ENCODE results near the gene ZNF487.
"Not testable (repeated sequence)": the region's sequence is repeated elsewhere in the genome, so short reads cannot be mapped to it uniquely, and the experiment has no call there.

Gene ZNF487

DNA sequence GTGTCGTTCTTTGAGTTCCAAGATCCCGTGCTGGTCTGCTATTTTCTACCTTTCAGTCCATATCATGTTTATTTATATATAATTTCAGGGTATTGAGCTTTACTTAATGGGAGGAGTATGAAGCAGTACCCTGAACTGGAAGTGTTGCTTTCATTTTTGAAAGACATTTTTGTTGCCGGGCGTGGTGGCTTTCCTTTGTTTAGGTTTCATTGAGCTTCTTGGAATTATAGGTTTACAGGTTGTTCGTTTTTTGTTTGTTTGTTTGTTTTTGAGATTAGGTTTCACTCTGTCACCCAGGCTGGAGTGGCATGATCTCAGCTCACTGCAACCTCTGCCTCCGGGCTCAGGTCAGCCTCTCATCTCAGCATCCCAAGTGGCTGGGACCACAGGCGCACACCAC, 7.4 kb downstream of the ZNF487 start:
- DNase-seq = no peak

DNA sequence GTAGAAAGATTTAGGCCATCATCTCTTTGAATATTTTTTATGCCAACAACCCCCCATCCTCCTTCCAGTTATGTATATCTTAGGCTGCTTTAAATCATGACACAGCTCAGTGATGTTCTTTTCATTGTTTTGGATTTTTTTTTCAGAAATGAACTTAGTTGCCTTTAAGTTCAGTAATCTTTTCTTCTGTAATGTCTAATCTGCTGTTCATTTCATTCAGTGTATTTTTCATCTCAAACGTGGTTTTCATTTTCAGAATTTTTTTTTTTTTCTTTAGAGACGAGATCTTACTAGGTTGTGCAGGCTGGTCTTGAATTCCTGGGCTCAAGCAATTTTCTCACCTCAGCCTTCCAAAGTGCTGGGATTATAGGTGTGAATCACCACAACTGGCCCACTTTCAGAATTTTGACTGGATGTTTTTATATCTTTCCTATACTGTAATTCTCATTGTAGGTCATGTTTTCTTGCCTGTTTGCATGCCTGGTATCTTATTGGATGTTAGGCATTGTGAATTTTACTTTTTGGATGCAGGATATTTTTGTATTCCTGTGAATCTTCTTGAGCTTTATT, 8.1 kb downstream of the ZNF487 start:
- DNase-seq = no peak

DNA sequence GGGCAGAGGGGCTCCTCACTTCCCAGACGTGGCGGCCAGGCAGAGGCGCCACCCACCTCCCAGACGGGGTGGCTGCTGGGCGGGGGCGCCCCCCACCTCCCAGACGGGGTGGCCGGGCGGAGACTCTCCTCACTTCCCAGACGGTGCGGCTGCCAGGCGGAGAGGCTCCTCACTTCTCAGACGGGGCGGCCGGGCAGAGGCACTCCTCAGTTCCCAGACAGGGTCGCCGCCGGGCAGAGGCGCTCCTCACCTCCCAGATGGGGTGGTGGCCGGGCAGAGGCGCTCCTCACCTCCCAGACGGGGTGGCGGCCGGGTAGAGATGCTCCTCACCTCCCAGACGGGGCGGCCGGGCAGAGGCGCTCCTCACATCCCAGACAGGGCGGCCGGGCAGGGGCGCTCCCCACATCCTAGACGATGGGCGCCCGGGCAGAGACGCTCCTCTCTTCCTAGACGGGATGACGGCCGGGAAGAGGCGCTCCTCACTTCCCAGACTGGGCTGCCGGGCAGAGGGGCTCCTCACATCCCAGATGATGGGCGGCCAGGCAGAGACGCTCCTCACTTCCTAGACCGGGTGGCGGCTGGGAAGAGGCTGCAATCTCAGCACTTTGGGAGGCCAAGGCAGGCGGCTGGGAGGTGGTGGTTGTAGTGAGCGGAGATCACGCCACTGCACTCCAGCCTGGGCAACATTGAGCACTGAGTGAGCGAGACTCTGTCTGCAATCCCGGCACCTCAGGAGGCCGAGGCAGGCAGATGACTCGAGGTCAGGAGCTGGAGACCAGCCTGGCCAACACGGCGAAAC, 9.5 kb downstream of the ZNF487 start:
- not testable (repeated sequence) for DNase-seq

DNA sequence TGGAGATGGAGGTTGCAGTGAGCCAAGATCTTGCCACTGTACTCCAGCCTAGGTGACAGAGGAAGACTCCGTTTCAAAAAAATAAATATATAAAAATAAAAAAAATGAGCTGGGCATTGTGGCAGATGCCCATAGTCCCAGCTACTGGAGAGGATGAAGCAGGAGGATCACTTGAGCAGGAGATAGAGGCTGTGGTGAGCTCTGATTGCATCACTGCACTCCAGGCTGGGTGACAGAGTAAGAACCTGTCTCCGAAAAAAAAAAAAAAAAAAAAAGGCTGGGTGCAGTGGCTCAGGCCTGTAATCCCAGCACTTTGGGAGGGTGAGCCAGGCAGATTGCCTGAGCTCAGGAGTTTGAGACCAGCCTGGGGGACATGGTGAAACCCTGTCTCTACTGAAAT, 11.8 kb downstream of the ZNF487 start:
- no peak for DNase-seq

DNA sequence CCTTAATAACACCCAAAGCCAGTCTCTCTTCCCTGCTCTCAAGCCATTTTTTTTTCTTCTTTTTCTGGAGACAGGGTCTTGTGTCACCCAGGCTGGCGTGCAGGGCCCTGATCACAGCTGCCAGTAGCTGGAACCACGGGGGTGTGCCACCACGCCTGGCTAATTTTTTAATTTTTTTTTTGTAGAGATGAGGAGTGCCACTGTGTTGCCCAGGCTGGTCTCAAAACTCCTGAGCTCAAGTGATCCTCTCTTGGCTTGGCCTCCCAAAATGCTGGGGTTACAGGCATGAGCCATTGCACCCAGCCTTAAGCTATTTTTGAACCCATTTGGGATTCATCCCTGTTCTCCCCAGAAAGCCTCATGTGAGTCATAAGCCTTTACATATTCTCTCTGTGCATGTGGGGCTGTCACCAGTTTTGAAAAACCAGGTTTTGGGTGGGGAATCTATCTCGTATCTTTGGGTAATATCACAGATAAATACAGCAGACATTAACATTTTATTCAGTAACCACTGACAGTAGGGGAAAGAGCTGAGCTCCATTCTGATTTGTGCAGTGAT, 15.5 kb downstream of the ZNF487 start:
- no peak for DNase-seq

DNA sequence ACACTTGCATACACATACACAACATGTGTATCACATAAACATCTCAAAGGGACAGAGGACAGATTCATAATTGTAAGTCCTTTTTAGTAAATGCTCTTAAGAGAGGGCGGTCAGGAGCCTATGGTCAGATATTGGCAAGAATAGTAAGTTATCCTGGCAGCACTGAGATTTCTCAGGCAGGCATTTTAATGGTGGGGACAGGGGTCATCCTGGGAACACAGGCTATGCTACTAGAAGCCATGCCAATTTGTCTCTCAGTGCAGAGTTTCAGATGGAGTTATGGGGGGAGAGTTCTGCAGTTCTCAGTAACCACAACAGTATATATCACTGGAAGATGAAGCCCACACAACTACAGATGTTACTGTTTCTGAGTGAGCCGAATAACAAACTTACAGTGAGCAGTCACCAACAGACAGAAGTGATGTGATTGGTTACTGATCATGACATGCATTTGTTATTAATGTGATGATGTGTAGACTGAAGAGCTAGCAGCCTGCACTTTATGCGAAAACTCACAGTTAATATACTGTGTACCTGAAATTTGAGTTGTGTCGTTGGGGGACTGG, 16.4 kb downstream of the ZNF487 start:
- DNase-seq = no peak

DNA sequence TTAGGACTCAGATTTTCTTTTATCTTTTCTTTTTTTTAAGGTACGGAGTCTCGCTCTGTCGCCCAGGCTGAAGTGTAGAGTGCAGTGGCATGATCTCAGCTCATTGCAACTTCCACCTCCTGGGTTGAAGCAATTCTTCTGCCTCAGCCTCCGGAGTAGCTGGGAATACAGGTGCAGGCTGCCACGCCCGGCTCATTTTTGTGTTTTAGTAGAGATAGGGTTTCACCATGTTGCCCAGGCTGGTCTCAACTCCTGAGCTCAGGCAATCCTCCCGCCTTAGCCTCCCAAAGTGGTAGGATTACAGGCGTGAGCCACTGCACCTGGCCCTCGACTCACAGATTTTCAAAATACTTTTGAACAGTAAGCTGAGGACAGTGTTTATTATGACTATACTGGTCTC, 17.1 kb downstream of the ZNF487 start:
- DNase-seq = not testable (repeated sequence)

DNA sequence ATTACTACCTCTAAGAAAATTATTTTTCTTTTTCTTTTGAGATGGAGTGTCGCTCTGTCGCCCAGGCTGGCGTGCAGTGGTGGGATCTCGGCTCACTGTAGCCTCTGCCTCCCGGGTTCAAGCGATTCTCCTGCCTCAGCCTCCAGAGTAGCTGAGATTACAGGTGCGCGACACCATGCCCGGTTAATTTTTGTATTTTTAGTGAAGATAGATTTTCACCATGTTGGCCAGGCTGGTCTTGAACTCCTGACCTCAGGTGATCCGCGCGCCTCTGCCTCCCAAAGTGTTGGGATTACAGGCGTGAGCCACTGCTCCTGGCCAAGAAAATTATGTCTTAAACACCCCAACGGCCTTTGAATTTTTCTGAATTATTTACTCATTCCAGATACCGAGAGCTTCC, 19.6 kb downstream of the ZNF487 start:
- DNase-seq = not testable (repeated sequence)

DNA sequence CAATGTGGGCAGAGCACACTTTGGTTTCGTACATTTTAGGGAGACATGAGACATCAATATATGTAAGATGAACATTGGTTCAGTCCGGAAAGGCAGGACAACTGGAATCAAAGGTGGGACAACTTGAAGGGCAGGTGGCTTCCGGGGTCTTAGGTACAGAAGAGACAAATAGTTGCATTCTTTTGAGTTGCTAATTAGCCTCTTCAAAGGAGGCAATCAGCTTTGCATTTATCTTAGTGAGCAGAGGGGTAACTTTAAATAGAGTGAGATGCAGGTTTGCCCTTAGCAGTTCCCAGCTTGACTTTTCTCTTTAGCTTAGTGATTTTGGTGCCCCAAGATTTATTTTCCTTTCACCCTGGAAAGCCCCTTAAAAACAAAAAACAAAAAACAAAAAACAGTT, 21.3 kb downstream of the ZNF487 start:
- no peak for DNase-seq

DNA sequence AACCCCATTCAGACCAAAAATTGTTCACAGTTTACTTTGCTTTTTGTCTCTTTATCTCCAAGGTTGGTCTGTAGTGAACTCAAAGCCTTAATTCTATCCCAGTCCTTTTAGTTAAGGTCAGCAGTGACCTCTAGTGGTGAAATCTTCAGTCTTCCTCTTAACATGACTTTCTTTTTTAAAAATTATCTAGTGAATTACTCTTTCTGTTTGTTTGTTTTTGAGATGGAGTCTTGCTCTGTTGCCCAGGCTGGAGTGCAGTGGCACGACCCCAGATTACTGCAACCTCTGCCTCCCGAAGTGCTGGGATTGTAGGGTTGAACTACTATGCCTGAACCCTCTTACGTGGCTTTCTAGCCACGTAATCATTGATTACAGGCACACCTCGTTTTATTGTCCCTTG, 25.0 kb downstream of the ZNF487 start:
- DNase-seq = no peak

DNA sequence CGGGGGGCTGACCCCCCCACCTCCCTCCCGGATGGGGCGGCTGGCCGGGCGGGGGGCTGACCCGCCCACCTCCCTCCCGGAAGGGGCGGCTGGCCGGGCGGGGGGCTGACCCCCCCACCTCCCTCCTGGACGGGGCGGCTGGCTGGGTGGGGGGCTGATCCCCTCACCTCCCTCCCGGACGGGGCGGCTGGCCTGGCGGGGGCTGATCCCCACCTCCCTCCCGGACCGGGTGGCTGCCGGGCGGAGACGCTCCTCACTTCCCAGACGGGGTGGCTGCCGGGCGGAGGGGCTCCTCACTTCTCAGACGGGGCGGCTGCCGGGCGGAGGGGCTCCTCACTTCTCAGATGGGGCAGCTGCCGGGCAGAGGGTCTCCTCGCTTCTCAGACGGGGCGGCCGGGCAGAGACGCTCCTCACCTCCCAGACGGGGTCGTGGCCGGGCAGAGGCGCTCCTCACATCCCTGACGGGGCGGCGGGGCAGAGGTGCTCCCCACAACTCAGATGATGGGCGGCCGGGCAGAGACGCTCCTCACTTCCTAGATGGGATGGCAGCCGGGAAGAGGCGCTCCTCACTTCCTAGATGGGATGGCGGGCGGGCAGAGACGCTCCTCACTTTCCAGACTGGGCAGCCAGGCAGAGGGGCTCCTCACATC, 28.3 kb downstream of the ZNF487 start:
- not testable (repeated sequence) for DNase-seq

DNA sequence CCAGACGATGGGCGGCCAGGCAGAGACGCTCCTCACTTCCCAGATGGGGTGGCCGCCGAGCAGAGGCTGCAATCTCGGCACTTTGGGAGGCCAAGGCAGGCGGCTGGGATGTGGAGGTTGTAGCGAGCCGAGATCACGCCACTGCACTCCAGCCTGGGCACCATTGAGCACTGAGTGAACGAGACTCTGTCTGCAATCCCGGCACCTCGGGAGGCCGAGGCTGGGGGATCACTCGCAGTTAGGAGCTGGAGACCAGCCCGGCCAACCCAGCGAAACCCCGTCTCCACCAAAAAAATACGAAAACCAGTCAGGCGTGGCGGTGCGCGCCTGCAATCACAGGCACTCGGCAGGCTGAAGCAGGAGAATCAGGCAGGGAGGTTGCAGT, 28.8 kb downstream of the ZNF487 start:
- not testable (repeated sequence) for DNase-seq

DNA sequence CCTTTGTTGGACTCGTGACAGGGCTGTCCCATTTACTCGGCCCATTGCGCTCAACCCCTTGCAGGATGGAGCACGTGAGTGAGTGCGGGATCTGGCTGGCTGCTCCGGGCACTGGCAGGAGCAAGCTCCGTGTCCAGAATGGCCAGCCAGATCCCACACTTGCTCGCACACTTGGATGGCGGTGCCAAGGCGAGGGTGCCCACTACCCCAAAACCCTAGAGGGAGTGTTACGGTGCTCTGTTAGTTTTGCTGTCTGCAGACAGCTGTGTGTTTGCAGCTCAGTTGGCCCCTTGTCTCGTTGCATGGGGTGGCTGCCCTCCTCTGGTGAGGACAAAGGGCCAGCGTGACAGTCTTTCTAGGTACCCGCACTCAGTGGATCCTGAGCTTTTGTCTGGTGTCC, 34.2 kb downstream of the ZNF487 start:
- no peak for DNase-seq

DNA sequence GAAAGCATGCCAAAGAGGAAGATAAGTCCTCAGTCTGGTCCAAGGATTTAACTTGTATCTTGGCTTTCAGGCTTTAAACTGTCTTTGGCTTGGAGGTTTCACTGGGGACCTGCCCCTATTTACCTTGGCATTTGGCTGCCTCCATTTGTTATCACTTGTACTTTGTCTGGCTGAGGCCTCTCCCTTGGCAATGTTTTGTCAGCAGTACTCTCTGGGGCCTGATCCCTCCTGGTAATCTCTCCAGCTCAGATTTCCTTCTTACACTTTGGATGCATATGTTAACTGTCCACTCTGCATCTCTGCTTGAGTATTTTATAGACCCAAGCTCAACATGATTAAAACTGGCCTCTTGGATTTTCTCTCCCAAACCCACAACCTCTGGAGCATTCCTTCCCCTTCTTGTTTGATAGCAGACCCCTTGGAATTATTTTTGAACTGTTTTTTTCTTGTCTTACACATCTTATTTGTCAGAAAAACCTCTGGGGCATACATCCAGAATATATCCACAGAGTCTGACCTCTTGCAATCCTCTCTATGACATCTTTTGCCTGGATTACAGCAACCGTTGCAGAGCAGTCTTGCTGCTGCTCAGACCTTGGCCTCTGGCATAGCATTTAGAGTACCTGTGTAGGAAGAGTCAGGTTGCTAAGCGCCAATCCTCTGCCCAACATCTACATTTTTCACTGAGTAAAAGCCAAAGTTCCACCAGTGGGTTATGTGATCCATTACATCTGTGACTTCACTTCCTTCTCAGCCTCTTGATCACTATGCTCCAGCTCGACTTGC, 35.2 kb downstream of the ZNF487 start:
- DNase-seq = no peak

DNA sequence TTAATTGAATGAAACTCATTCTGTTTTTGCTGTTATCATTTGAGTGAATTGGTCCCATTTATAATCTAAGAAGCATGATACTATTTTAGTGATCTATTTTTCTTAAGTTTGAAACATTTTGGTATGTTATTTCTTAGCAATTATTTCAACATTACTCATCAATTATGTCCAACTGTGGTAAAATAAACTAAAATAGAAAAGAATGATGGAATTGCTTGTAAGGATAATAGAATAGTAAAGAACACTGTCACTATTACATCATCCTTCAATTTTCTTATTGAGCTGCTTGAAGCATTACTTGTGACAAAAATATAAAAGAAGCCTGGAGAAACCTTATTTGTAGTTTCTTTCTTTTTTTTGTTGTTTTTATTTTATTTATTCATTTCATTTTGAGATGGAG, 42.4 kb downstream of the ZNF487 start:
- no peak for DNase-seq

DNA sequence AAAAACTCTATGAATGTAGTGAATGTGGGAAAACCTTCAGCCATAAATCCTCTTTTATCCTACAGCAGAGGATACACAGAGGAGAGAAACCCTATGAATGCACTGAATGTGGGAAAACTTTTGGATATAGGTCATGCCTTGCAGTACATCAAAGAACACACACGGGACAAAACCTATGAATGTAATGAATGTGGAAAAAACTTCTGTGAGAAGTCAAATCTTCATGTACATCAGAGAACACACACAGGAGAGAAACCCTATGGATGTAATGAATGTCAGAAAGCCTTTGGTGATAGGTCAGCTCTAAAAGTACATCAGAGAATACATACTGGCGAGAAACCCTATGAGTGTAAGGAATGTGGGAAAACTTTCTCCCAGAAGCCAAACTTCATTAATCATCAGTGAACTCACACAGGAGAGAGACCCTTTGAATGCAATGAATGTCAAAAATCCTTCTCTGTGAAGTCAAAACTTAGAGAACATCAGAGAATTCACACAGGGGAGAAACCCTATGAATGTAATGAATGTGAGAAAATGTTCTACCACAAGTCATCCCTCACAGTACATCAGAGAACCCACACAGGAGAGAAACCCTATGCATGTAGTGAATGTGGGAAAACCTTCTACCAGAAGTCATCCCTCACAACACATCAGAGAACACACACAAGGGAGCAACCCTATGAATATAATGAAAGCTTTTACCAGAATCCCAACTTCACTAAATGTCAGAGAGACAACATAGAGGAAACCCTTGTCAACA, 45.6 kb downstream of the ZNF487 start:
- DNase-seq = no peak

DNA sequence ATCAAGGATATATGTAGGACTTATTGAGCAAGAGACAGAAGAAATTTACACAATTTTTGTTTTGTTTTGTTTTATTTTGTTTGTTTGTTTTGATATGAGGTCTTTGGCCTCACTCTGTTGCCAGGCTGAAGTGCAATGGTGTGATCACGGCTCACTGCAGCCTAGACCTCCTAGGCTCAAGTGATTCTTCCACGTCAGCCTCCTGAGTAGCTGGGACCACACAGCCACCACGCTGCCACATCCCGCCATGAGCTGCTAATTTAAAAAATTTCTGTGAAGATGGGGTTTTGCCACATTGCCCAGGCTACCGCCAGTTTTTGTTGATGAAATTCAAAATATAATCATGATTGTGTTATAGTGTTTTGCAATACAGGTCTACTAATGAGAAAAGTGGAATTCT, 54.9 kb downstream of the ZNF487 start:
- DNase-seq = no peak

DNA sequence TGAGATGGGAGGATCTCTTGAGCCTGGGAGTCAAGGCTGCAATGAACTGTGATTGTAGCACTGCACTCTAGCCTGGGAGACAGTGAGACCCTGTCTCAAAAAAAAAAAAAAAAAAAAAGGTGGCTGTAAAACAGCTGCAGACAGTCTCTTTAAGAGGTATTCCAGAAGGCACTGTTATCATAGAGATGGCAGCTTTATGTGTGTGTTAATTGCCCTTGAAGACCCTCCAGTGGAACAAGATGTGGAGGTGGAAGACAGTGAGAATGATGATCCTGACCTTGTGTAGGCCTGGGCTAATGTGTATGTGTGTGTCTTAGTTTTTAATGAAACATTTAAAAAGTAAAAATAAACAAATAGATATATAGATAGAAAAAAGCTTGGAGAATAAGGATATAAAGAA, 66.0 kb downstream of the ZNF487 start:
- no peak for DNase-seq

DNA sequence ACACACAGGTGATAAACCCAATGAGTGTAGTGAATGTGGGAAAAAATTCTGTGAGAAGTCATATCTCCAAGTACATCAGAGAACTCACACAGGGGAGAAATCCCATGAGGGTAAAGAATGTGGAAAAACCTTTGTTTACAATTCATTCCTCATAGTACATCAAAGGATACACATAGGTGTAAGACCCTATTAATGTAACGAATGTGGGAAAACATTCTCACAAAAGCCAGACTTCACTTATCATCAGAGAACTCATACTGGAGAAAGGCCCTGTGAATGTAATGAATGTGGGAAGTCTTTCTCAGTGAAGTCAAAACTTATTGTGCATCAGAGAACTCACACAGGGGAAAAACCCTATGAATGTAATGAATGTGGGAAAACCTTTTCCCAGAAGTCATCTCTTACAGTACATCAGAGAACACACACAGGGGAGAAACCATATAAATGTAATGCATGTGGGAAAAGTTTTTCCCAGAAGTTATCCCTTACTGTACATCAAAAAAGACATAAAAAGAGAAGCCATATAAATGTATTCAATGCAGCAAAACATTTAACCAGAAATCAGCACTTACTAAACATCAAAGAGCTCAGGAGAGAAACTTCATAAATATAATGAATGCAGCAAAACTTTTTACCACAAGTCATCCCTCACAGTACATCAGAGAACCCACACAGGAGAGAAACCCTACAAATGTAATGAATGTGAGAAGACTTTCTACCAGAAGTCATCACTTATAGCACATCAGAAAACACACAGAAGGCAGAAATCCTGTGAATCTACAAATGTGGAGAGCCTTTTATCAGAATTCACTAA, 87.7 kb downstream of the ZNF487 start:
- no peak for DNase-seq
